ENCODE data around the gene HRAS. TPM values are rescaled to one million over a fixed set of nuclear protein-coding genes. Genes with fewer than 3 reads are reported as not detected.
A peak's percentile ranks its signal among the peaks of the same experiment; 100 is the strongest.

HRAS gene
- total and polyA plus RNA-seq, 2 of the 13 experiments (the other 11 are each of a cell fraction or from before 2014, with no cell fraction given), result 32.9 to 50.0 TPM

DNA sequence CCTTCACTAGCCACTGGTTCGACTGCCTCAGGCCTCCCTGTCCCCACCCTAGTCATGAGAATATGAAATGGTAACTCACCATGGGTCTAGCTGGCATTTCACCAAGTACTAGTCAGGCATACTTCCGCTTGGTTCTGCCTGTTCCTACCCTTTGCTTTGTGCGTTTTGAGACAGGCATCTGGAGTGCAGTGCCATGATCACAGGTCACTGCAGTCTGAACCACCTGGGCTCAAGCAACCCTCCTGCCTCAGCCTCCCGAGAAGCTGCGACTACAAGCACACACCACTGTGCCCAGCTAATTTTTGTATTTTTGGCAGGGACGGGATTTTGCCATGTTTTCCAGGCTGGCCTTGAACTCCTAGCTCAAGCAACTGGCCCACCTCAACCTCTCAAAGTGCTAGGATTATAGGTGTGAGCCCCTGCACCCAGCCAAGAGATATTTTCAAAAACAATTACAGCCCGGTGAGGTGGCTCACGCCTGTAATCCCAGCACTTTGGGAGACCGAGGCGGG is 14.1 kb downstream of the HRAS start (continued):
- TF ChIP-seq, protein P1, sequence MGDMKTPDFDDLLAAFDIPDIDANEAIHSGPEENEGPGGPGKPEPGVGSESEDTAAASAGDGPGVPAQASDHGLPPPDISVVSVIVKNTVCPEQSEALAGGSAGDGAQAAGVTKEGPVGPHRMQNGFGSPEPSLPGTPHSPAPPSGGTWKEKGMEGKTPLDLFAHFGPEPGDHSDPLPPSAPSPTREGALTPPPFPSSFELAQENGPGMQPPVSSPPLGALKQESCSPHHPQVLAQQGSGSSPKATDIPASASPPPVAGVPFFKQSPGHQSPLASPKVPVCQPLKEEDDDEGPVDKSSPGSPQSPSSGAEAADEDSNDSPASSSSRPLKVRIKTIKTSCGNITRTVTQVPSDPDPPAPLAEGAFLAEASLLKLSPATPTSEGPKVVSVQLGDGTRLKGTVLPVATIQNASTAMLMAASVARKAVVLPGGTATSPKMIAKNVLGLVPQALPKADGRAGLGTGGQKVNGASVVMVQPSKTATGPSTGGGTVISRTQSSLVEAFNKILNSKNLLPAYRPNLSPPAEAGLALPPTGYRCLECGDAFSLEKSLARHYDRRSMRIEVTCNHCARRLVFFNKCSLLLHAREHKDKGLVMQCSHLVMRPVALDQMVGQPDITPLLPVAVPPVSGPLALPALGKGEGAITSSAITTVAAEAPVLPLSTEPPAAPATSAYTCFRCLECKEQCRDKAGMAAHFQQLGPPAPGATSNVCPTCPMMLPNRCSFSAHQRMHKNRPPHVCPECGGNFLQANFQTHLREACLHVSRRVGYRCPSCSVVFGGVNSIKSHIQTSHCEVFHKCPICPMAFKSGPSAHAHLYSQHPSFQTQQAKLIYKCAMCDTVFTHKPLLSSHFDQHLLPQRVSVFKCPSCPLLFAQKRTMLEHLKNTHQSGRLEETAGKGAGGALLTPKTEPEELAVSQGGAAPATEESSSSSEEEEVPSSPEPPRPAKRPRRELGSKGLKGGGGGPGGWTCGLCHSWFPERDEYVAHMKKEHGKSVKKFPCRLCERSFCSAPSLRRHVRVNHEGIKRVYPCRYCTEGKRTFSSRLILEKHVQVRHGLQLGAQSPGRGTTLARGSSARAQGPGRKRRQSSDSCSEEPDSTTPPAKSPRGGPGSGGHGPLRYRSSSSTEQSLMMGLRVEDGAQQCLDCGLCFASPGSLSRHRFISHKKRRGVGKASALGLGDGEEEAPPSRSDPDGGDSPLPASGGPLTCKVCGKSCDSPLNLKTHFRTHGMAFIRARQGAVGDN (CRISPR knock-in tag; IDR thresholded peaks at IDR 0.05), result peak; percentile 26; the same call in 1 of the 2 replicates
- TF ChIP-seq ZKSCAN5 (CRISPR knock-in tag; IDR thresholded peaks at IDR 0.05) (no peak), DR1 (CRISPR knock-in tag; IDR thresholded peaks at IDR 0.05) (0 out of 2 replicates have a peak, but pooled peaks have one; percentile 1), ZBTB38 (CRISPR knock-in tag; IDR thresholded peaks at IDR 0.05) (no peak), ZNF276 (CRISPR knock-in tag; IDR thresholded peaks at IDR 0.05; ENCODE audit: low read depth) (no peak), DNMT1 (CRISPR knock-in tag; IDR thresholded peaks at IDR 0.05) (0 out of 2 replicates have a peak, but pooled peaks have one; percentile 38), ATF1 (CRISPR knock-in tag; IDR thresholded peaks at IDR 0.05) (no peak), ZNF407 (CRISPR knock-in tag; IDR thresholded peaks at IDR 0.05; ENCODE audit: not compliant biosample characterization) (no peak), SUZ12 (IDR thresholded peaks at IDR 0.05; ENCODE audit: low read depth, low read length) (no peak), KLF12 (CRISPR knock-in tag; IDR thresholded peaks at IDR 0.05; ENCODE audit: borderline replicate concordance) (no peak), FOSL1 (CRISPR knock-in tag; IDR thresholded peaks at IDR 0.05; ENCODE audit: borderline replicate concordance) (no peak), MAFF (IDR thresholded peaks at IDR 0.05; ENCODE audit: low read depth, low read length) (no peak), EP300 (IDR thresholded peaks at IDR 0.05; ENCODE audit: low read depth in 2 of 2, low read length in 2 of 2) (no peak), EP300 (CRISPR knock-in tag; IDR thresholded peaks at IDR 0.05; ENCODE audit: borderline replicate concordance) (no peak), TCF7 (IDR thresholded peaks at IDR 0.05; ENCODE audit: low read depth) (no peak), DRAP1 (CRISPR knock-in tag; IDR thresholded peaks at IDR 0.05) (no peak)
